Activated CD8-positive, alpha-beta memory T cell treated with anti-CD3 and anti-CD28 coated beads, Interleukin-2, amount 50 U/mL, for 1 hour (primary cell): ENCODE measurements around the gene CHST9.
"Not testable (repeated sequence)": the region's sequence is repeated elsewhere in the genome, so short reads cannot be mapped to it uniquely, and the experiment has no call there.

Source experiments
- DNase-seq: peaks from one replicate; pipeline ENCODE4 v3.0.0-alpha.2; 2020; ENCODE audit errors: extremely low read depth

Gene CHST9

GRCh38 chr18:27171993-27172392, 13.1 kb downstream of the CHST9 start:
- DNase-seq = no peak

DNA sequence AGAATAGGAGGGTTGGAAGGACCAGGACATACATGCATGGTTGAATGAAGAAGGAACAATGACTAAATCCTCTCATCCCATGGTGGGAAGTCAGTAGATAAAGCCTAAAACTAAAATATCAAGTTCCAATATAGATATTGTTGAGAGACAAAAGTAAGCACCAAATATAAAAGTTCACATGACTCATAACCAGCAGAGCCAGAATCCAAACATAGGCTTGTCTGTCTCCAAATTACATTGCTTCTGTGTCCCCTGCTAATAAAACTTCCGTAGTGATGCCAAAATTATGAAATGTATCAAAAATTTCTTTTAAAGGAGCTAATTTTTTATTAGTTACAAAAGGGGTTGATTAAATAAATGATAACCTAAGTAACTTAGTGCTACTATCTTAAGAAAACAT, 19.7 kb downstream of the CHST9 start:
- no peak for DNase-seq

DNA sequence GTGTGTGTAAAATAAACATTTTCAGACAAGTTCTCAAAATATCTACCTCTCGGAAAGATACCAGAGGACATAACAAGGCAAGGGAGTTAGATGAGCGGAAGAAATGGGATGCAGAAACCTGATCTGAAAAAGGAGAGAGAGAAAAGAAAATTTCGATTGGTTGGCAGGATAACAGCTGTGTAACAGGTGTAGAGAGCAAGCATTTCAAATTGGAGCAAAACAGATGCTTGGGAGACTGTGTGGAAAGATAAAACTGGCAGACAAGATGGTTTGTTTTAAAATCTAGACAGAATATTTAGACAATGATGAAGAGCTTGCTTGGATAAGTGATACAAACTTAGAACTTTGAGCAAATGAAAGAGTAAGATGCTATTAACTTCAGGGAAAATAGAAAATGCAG, 20.2 kb downstream of the CHST9 start:
- DNase-seq = no peak

GRCh38 chr18:27163197-27163716, 21.9 kb downstream of the CHST9 start:
- DNase-seq = not testable (repeated sequence)

GRCh38 chr18:27149240-27149639, 35.9 kb downstream of the CHST9 start:
- DNase-seq = not testable (repeated sequence)

- no peak for DNase-seq
Observed at GRCh38 chr18:27144672-27145071, 40.4 kb downstream of the CHST9 start.

GRCh38 chr18:27143580-27144287, 41.4 kb downstream of the CHST9 start:
- DNase-seq = no peak

GRCh38 chr18:27142891-27143290, 42.2 kb downstream of the CHST9 start:
- no peak for DNase-seq

DNA sequence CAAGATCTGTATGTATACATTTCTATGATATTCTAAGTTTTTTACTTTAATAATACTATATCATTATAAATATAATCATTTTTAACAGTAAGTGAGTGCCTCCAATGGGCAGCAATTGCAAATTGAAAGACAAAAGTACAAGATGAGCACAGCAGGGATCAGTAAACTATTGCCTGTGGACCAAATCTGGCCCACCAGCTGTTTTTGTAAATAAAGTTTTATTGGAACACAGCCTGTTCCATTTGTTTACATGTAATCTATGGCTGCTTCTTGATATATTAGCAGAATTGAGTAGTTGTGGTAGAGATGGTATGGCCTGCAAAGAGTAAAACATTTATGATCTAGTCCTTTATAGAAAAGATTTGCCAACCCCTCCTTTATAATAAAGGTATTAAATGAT, 43.2 kb downstream of the CHST9 start:
- DNase-seq = no peak

DNA sequence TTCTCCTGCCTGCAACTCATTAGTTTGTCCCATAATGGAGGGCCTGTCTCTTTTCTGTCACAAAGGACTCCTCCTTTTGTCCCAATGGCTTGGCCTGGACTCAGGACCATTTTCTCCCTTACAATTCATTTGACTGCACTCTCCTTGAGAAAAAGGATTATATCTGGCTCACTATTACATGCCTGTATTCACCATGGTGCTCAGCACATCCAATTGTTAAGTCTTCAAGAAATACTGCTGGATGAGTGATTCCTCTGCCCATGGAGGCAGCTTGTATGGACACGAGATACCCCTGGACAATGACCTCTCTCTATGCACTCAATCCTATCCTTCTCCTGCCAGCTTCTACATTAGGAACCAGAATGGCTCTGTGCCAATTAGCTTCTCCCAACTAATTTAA, 47.0 kb downstream of the CHST9 start:
- DNase-seq = no peak

- no peak for DNase-seq
Observed at GRCh38 chr18:27136208-27136535, 48.9 kb downstream of the CHST9 start.

GRCh38 chr18:27135504-27136207, 49.5 kb downstream of the CHST9 start:
- DNase-seq = no peak

DNA sequence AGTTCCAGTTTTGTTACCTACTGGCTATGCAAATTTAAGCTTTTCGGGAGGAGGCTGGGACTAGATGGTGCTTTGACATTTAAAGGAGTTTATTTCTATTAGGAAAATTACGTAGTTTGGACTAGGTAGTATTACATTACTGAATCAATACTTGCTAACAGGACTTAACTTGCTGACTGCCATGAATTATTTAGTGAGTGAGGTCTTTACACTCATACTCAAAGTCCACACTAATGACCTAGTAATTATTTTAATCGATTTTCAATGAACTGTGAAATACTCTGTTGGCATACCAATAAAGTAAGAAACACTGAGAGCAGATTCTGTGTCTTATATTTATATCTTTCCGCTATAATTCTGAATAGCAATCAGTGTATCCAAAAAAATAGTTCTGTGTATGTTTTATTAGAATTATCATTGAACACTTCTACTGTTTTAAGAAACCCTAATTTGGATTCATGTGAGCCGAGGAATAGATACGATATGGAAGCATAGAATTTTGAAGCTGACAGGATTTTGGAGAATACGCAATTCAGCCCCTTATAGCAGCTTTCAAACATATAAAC, 55.0 kb downstream of the CHST9 start:
- DNase-seq = no peak

GRCh38 chr18:27124196-27124595, 60.9 kb downstream of the CHST9 start:
- DNase-seq = no peak

DNA sequence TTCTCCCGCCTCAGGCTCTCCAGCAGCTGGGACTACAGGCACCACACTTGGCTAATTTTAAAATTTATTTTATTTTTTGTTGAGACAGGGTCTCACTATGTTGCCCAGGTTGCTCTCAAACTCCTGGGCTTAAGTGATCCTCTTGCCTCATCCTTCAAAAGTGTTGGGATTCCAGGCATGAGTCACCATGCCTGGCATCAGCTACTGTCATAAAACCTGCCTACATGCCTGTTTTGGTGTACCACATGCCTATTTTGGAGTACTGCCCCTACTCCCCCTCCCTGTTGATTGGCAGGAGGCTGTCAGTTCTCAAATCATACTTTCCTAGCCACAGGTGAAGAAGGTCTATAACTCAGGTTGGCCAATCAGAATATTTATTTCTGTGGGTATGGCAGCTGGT, 64.0 kb downstream of the CHST9 start:
- DNase-seq = no peak

- no peak for DNase-seq
Observed at GRCh38 chr18:27120246-27120645, 64.9 kb downstream of the CHST9 start.

- DNase-seq = no peak
Observed at GRCh38 chr18:27118973-27119372, 66.1 kb downstream of the CHST9 start.

- DNase-seq = no peak
Observed at GRCh38 chr18:27114842-27115241, 70.3 kb downstream of the CHST9 start.

DNA sequence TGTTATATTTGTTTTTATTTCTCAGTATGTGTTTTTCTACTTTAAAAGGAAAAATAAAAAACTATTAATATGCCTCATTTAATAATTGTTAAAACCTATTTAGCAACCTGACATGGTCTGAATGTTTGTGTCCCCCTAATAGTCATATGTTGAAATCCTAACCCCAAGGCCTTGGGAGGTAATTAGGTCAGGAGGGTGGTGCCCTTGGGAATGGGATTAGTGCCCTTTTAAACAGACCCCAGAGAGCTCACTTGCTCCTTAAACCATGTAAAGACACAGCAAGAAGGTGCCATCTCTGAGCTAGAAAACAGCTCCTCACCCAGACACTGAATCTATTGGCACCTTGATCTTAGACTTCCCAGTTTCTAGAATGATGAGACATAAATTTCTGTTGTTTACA, 71.8 kb downstream of the CHST9 start:
- DNase-seq = no peak

- DNase-seq = no peak
Observed at GRCh38 chr18:27110319-27110718, 74.8 kb downstream of the CHST9 start.

- no peak for DNase-seq
Observed at GRCh38 chr18:27109451-27109850, 75.7 kb downstream of the CHST9 start.

DNA sequence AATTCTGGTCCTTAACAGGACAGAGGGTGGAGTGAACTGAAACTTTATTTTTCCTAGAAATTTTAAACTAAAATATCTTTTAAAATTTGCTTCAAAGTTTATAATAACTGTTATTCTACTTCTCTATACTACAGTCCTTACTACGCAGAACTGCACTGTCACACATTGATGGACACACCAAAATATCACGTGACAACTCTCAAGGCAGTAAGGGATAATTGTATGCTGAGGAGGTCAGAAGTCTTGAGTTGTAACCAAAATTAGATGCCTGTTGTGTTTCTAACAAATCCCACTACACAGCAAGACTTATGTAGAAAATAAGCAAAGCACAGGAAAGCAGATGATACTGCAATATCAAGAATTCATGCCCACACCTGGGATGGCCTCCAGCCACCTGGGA, 76.3 kb downstream of the CHST9 start:
- no peak for DNase-seq

DNA sequence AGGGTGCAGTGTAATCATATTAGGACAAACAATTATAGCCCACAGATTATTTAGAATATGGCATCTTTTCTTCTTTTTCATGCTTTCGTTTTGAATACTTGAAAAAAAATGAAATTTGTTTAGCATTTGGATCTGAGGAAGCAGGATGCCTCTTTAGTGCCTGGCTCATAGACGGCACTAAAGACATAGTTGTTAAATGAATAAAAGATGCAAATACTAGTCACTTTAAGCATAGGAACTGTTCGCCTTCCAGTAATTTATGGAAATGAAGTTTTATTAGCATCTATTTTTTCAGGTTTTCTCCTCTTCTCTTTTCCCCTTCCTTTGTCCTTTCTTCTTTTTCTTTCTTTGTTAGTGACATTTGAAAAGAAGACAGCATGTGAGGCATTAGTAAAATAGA, 80.4 kb downstream of the CHST9 start:
- DNase-seq = no peak
